GM18951 (cell line): ENCODE measurements around the gene ZDBF2.
A peak's percentile ranks its signal among the peaks of the same experiment; 100 is the strongest.
"Not testable (repeated sequence)": the region's sequence is repeated elsewhere in the genome, so short reads cannot be mapped to it uniquely, and the experiment has no call there.

ENCODE experiments used
- POLR2A ChIP-seq: IDR thresholded peaks from 4 replicates; pipeline ENCODE4 v1.6.1; 2011; ENCODE audit warnings: mild to moderate bottlenecking; ENCODE audit not compliant: insufficient read length, insufficient read depth; ENCODE audit errors: extremely low read depth
- in situ Hi-C: fragments of 300-500 bp; cut with MboI; formaldehyde crosslinking; loops from one replicate; pipeline ENCODE4 v1.12.0; 2022; ENCODE audit warnings: low sequenced_read_pairs, mixed read lengths, inconsistent platforms; ENCODE audit not compliant: unreplicated experiment

Gene ZDBF2

GRCh38 chr2:206274434-206275311 lies at the start of gene ZDBF2:
TSS of gene ZDBF2 (plus strand) at chr2:206274663. CDS start at chr2:206281850, 7,187 bp downstream.
- peak; percentile 69 for TF ChIP-seq POLR2A
- in situ Hi-C loops: no loop called here

- in situ Hi-C loops: no loop called here
- TF ChIP-seq POLR2A: no peak
These were observed 48.8 kb upstream of the ZDBF2 start for GRCh38 chr2:206225435-206226232.

GRCh38 chr2:206228636-206229035 lies 45.8 kb upstream of the ZDBF2 start:
- in situ Hi-C loops: not testable (repeated sequence)

- TF ChIP-seq POLR2A: no peak
- in situ Hi-C loops: no loop called here
These were observed 44.8 kb upstream of the ZDBF2 start for GRCh38 chr2:206229642-206230041.

GRCh38 chr2:206230060-206230762 lies 44.3 kb upstream of the ZDBF2 start:
- in situ Hi-C loops: no loop called here
- TF ChIP-seq POLR2A: no peak

GRCh38 chr2:206231669-206232286 lies 42.7 kb upstream of the ZDBF2 start:
- TF ChIP-seq POLR2A: no peak
- in situ Hi-C loops: no loop called here

GRCh38 chr2:206232287-206233035 lies 42.0 kb upstream of the ZDBF2 start:
- in situ Hi-C loops: no loop called here

GRCh38 chr2:206239157-206239556 lies 35.3 kb upstream of the ZDBF2 start:
- TF ChIP-seq POLR2A: no peak
- in situ Hi-C loops: no loop called here

More at GRCh38 chr2:206232287-206233035, 42.0 kb upstream of the ZDBF2 start:
- no peak for TF ChIP-seq POLR2A

- in situ Hi-C loops: no loop called here
These were observed 34.1 kb upstream of the ZDBF2 start for GRCh38 chr2:206240327-206240726.

GRCh38 chr2:206241736-206242135 lies 32.7 kb upstream of the ZDBF2 start:
- in situ Hi-C loops: no loop called here
- TF ChIP-seq POLR2A: no peak

More at GRCh38 chr2:206240327-206240726, 34.1 kb upstream of the ZDBF2 start:
- TF ChIP-seq POLR2A: no peak

- in situ Hi-C loops: no loop called here
- no peak for TF ChIP-seq POLR2A
These were observed 29.2 kb upstream of the ZDBF2 start for GRCh38 chr2:206245265-206245672.

- no peak for TF ChIP-seq POLR2A
- in situ Hi-C loops: no loop called here
These were observed 24.2 kb upstream of the ZDBF2 start for GRCh38 chr2:206250041-206250897.
